ENCODE measurements around the gene IFITM5. TPM values are rescaled to one million over a fixed set of nuclear protein-coding genes. Genes with fewer than 3 reads are reported as not detected.

Gene IFITM5
- total RNA-seq, 4 donors from 2014 or later: not detected

DNA sequence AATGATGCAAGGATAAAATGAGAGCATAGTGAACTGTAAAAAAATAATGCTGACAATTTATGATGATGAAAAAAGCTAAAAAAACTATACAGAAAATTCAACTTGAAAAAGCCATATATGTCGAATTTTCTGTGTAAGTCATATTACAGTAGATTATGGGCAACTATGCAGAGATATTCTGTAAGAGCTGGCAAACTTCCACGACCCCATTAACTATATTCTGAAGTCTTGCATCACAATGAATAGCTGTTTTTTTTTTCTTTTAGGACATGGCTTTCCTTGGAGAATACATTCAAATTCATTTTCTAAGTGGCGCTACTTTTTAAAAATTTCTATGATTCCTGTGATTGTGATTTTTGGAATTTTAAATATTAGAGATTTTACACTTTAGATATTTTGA, 44.1 kb downstream of the IFITM5 start:
- no peak overlapping the region for H3K4me3 ChIP-seq
- WGBS: 55% methylated on average over 3 of the region's 3 CpGs
- no peaks in the 10 kb centered on the region for H3K27me3 ChIP-seq
- no peaks in the 10 kb centered on the region for H3K9me3 ChIP-seq
- H3K27ac ChIP-seq: no peak overlapping the region
- peaks cover 36% of the 10 kb centered on the region for H3K36me3 ChIP-seq
- TF ChIP-seq POLR2AphosphoS5 (IDR thresholded peaks at IDR 0.05): no peak
- DNase-seq (ENCODE audit: low spot score in 2 of 2): no peak
- no peaks in the 10 kb centered on the region for H3K4me1 ChIP-seq

DNA sequence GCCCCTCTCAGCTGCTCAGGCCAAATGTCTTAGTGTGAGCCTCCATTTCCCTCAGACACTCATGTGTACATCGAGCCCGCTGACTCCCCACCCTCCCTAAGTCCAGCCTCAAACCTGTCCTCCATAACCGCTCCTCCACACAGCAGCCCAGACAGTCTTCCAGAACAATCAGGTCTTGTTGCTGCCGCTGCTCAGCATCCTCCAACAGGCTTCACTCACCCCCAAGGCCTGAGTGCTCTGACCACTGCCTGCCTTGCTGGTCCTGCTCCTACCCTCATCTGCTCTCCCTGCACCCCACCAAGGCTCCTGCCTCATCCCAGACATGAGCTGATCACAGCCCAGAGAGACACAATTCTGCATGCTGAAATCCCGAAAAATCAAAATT, 45.4 kb downstream of the IFITM5 start:
- 83% methylated on average over 5 of the region's 5 CpGs for WGBS
- TF ChIP-seq POLR2A (IDR thresholded peaks at IDR 0.05): no peak
- TF ChIP-seq EP300 (IDR thresholded peaks at IDR 0.05): no peak
- TF ChIP-seq POLR2AphosphoS5 (IDR thresholded peaks at IDR 0.05): no peak
- TF ChIP-seq, protein P1, sequence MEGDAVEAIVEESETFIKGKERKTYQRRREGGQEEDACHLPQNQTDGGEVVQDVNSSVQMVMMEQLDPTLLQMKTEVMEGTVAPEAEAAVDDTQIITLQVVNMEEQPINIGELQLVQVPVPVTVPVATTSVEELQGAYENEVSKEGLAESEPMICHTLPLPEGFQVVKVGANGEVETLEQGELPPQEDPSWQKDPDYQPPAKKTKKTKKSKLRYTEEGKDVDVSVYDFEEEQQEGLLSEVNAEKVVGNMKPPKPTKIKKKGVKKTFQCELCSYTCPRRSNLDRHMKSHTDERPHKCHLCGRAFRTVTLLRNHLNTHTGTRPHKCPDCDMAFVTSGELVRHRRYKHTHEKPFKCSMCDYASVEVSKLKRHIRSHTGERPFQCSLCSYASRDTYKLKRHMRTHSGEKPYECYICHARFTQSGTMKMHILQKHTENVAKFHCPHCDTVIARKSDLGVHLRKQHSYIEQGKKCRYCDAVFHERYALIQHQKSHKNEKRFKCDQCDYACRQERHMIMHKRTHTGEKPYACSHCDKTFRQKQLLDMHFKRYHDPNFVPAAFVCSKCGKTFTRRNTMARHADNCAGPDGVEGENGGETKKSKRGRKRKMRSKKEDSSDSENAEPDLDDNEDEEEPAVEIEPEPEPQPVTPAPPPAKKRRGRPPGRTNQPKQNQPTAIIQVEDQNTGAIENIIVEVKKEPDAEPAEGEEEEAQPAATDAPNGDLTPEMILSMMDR (IDR thresholded peaks at IDR 0.05): no peak

DNA sequence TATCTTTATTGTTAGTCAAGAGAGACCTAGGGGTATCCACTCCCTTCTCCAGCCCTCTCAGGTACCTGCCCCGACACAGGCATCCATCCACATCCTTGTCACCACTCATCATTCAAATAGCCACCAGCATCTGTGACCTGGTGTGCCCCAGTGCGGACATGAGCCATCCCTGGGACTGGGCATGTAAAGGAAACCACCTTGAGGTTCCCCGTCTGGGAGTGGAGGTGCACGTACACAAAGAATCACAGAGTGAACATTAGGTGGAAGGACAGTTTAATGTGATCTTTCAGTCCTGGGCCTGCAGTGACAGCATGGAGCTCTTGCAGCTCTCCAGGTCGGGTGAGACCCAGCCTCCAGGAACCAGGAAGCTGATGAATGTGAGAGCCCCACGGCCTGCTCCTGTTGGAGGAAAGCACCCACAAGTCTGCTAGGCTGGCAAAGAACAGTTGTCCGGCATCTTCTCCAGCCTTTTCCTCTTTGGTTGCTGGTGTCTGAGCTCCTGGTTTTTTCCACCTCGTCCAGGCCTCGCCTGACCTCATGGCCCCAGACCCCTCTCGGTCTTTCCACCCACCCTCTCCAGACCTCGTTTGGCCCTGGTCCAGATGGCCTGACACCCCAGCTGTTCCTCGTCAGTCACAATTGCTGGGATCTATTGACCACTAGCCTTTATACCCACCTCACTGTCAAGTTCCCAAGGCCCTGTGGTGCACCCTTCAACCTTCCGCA, 46.0 kb downstream of the IFITM5 start:
- TF ChIP-seq EP300 (IDR thresholded peaks at IDR 0.05) (no peak), POLR2A (IDR thresholded peaks at IDR 0.05) (no peak), POLR2AphosphoS5 (IDR thresholded peaks at IDR 0.05) (no peak)
- TF ChIP-seq, protein P1 (IDR thresholded peaks at IDR 0.05): no peak
- Histone ChIP-seq H3K4me3 (no peak overlapping the region), H3K4me1 (no peaks in the 10 kb centered on the region), H3K36me3 (peaks cover 53% of the 10 kb centered on the region), H3K27ac (no peak overlapping the region), H3K9me3 (no peaks in the 10 kb centered on the region), H3K27me3 (no peaks in the 10 kb centered on the region)
- no peak for DNase-seq (ENCODE audit: low spot score in 2 of 2)
- WGBS: 79% methylated on average over 11 of the region's 13 CpGs

More for the DNA sequence above, 45.4 kb downstream of the IFITM5 start:
- peaks cover 47% of the 10 kb centered on the region for H3K36me3 ChIP-seq
- H3K4me1 ChIP-seq: no peaks in the 10 kb centered on the region
- no peak overlapping the region for H3K27ac ChIP-seq
- no peaks in the 10 kb centered on the region for H3K9me3 ChIP-seq
- H3K27me3 ChIP-seq: no peaks in the 10 kb centered on the region
- DNase-seq (ENCODE audit: low spot score in 2 of 2): no peak
- no peak overlapping the region for H3K4me3 ChIP-seq

DNA sequence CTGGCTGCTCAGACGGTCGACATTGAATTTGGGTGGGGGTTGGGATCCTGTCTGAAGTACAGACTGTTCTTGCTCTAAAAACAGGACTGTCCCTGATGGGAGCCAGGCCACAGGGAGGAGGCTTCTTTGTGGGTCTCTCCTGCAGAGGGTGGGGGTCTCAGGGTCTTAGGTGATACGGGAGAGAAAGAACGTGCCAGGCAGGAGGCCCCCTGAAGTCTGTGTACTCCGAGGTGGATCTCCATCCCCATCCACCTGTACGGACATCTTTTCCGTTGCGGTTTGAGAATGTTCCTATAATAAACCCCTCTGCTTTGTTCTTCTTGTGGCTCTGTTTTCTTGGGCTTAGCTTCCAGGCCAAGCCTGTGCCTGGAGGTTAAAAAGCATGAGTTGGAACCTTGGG, 46.7 kb downstream of the IFITM5 start:
- H3K27me3 ChIP-seq: no peaks in the 10 kb centered on the region

DNA sequence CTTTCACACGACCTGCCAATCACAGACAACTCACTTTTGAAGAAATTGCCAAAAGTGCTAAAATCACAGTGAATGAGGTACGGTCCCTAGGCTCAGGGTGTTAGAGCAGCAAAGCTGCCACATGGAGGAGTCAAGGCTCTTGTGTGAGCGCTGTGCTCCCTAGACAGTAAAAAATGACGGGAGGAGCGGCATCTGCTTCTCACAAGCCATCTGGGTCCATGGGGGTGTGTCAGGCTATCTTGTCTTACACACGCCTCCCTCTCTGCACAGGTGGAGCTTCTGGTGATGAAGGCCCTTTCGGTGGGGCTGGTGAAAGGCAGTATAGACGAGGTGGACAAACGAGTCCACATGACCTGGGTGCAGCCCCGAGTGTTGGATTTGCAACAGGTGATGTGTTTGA, 47.8 kb downstream of the IFITM5 start:
- no peak overlapping the region for H3K27ac ChIP-seq
- H3K4me3 ChIP-seq: no peak overlapping the region
- H3K4me1 ChIP-seq: no peaks in the 10 kb centered on the region
- no peaks in the 10 kb centered on the region for H3K27me3 ChIP-seq
- H3K36me3 ChIP-seq: peaks cover 71% of the 10 kb centered on the region
- H3K9me3 ChIP-seq: no peaks in the 10 kb centered on the region
- DNase-seq (ENCODE audit: low spot score in 2 of 2): no peak
- WGBS: 83% methylated on average over 10 of the region's 10 CpGs
- no peak for TF ChIP-seq POLR2A (IDR thresholded peaks at IDR 0.05)
- TF ChIP-seq, protein P1 (IDR thresholded peaks at IDR 0.05): no peak
- TF ChIP-seq POLR2AphosphoS5 (IDR thresholded peaks at IDR 0.05): no peak
- TF ChIP-seq EP300 (IDR thresholded peaks at IDR 0.05): no peak

More for the DNA sequence above, 46.7 kb downstream of the IFITM5 start:
- H3K9me3 ChIP-seq: no peaks in the 10 kb centered on the region
- 89% methylated on average over 8 of the region's 8 CpGs for WGBS
- no peak overlapping the region for H3K27ac ChIP-seq
- TF ChIP-seq, protein P1 (IDR thresholded peaks at IDR 0.05): no peak
- TF ChIP-seq POLR2AphosphoS5 (IDR thresholded peaks at IDR 0.05) (no peak), EP300 (IDR thresholded peaks at IDR 0.05) (no peak), POLR2A (IDR thresholded peaks at IDR 0.05) (no peak)
- peaks cover 59% of the 10 kb centered on the region for H3K36me3 ChIP-seq
- no peak for DNase-seq (ENCODE audit: low spot score in 2 of 2)
- H3K4me3 ChIP-seq: no peak overlapping the region
- no peaks in the 10 kb centered on the region for H3K4me1 ChIP-seq

Data from suprapubic skin (tissue), 4 donors.